GM18511 (cell line): ENCODE data around the gene SLIT1.

Source experiments
- ATAC-seq: cut with Tn5 transposase; IDR thresholded peaks from one replicate; pipeline ENCODE4 v1.9.1; 2021; ENCODE audit warnings: mild to moderate bottlenecking, moderate library complexity; ENCODE audit not compliant: unreplicated experiment

The SLIT1 gene

GRCh38 chr10:97185326-97186058, at the start of gene SLIT1:
SLIT1 (minus strand) TSS chr10:97185959; CDS start chr10:97185674, 285 bp downstream.
- ATAC-seq, result no peak

- no peak for ATAC-seq
These were observed 49.6 kb upstream of the SLIT1 start for GRCh38 chr10:97235353-97235752.

- no peak for ATAC-seq
These were observed 48.6 kb upstream of the SLIT1 start for GRCh38 chr10:97234400-97234799.

DNA sequence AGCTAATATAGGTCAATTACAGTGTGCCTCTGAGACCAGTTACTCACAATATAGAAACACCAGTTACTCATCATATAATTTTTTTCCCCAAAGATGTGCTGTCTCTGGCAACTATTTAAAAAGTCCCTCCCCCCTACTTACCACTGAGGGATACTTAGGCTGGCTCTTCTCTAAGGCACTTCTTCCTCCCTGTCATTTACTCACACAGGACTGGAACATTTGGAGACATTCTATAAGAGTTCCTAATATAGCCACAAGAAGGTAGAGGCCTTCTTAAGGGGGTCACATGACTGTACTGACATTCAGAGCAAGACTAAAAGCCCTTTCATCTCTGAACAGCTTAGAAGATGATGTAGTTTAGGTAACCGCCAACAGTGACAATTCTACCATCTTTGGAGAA, 44.4 kb upstream of the SLIT1 start:
- no peak for ATAC-seq

DNA sequence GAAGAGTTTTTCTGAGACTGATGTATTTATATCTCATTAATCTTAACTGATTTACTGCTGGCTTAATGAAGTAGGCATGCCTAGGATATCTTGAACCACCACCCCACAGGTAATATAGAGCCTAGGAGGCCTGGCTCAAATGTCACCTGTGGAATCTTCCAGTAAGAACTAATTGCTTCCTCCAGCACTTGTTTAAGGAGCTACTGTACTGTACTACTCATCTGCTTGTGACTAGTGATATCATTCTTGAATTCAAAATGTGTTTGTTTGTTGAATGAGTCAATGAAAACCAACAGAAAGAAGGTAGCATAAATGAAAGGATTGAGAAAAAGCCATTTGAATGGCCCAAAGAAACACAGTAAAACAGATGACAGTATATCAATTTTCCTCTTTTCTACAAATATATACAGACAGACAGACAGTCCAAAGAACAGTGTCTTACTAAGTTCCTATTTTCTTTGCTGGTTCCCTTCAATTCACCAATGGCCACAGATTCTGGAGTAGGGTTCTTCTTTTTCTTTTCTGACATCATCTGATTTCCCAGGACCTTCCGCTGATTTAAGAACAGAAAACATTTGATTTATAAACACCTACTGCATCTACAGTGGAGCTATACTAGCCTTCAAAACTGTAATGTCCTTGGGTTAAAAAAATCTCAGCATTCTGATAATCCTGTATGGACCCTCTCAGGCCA, 43.7 kb upstream of the SLIT1 start:
- ATAC-seq, result no peak

DNA sequence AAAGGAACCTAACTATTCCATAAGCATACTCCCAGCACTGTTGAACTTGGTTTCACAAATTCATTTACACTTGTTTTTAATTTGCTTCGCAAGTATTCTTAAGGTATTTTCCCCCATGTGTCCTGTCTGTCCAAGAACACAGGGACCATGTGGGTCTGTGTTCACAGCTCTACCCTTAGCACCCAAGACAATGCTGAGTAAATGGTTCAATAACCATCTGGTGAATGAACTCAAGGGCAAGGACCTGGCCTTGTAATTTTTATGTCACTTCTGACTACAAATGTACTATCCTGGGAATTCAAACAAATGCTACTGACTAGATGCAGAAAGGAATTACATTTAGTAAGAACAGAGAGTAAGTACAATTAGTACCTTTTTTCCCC, 43.0 kb upstream of the SLIT1 start:
- ATAC-seq, result no peak

DNA sequence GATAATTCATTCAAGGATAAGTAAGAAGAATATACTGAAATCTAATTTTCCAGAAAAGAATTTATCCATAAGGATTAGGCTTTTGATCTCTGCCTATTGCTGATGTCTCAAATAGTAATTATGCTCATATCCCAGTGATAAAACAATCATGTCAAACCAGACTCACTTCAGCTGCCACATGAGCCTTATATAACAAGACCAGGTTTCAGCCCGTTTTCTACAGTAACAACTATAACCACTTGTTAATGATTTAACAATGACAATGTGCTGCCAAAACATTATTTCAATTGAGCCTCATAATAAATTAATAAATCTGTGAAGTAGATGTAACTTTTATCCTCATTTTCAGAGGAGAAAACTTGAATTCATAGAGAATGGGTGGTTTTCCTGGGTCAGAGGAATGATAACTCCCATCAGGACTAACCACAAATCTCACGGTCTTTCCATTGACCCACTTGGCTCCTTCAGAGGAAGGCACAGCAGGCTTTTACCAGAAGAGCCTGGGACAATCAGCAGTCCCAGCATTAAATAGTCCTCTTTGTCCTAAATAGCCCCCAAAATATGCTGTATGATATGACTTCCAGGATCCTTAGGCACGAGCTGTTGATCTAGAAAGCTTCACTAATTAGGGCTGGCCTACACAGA, 42.5 kb upstream of the SLIT1 start:
- ATAC-seq, result no peak

- no peak for ATAC-seq
These were observed 40.6 kb upstream of the SLIT1 start for GRCh38 chr10:97226398-97226797.

- ATAC-seq, result no peak
These were observed 39.0 kb upstream of the SLIT1 start for GRCh38 chr10:97224483-97225435.

DNA sequence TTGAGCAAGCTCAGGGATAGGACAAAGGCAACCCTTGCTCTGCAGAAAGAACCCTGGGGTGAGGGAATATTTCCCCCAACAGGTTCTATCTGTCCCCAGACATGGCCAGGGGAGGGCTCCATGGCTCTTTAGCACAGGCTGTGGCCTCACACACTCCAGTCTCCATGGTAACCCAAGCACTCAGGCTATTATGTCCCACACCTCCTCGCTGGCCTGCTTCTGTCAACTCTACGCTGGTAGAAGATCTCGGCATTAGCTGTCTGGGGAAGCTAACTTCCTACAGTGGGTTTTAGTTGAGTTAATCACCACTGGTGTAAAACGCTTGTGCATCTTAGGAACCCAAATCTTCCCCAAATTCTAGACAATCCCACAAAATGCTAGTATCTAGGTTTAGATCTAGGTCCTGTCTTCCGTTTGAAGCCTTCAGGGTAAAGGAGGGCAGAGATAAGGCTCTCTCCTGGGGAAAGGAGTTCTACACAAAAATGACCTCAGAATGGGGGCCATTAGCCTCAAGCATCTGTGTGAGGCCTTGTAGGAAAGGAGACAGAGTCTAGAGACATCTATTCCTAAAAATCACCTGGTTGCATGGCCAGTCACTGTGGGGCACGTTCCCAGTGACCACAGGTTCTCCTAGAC, 36.7 kb upstream of the SLIT1 start:
- no peak for ATAC-seq

DNA sequence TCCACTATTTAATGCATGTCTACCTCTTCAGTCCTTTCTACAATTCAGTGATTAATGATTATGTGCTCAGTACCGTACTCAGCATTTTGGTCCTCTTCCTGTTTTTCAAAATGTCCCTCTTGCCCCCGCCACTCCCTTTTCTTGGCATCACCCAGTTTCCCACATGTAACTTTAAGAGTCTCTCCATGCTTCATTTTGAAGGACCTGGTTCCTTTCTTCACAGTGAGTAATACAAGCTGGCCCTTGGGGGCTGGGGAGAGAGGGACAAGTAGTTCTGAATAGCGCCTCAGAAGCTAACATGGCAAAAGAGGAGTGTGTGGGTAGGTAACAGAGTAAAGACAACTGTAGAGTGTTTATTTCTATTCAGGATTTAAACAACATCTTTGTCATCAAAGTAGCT, 34.6 kb upstream of the SLIT1 start:
- ATAC-seq, result no peak

GRCh38 chr10:97217299-97217698, 31.5 kb upstream of the SLIT1 start:
- ATAC-seq, result no peak

GRCh38 chr10:97215619-97216260, 30.0 kb upstream of the SLIT1 start:
- ATAC-seq, result no peak

DNA sequence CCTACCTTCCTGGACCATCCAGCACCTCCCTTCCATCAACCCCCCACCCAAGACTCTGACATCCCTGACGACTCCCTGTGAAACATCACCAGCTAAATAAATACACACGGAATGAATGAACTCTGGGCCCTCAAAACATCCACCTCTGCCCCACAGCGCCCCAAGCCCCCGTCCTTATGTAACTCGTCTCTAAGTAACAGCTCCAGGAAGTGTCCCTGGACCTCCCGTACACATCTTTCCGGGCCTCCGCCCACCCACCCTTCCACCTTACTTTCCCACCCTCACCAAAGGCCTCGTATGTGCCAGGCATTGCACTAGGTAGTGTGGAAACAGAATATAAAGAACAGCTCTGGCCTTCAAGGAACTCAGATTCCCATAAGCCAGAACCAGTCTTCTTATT, 27.7 kb upstream of the SLIT1 start:
- no peak for ATAC-seq

DNA sequence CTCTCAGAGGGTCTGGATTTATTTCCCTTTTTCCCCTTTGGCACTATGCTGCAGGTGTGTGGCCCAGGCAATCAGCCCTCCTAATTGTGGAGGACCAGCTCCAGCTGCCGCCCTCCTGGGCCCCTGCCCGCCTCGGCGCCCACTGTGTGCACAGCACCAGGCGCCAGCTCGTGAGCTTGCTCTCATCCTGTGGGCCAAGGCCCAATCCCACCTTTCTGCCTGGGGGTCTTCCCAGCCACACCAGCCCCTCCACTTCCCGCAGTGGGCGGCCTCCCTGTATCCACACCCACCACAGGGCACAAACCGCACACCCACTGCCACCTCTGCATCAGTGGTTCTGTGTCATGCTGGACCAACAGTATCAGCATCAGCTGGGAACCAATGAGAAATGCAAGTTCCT, 25.5 kb upstream of the SLIT1 start:
- ATAC-seq, result no peak

- no peak for ATAC-seq
These were observed 24.8 kb upstream of the SLIT1 start for GRCh38 chr10:97210543-97210960.

DNA sequence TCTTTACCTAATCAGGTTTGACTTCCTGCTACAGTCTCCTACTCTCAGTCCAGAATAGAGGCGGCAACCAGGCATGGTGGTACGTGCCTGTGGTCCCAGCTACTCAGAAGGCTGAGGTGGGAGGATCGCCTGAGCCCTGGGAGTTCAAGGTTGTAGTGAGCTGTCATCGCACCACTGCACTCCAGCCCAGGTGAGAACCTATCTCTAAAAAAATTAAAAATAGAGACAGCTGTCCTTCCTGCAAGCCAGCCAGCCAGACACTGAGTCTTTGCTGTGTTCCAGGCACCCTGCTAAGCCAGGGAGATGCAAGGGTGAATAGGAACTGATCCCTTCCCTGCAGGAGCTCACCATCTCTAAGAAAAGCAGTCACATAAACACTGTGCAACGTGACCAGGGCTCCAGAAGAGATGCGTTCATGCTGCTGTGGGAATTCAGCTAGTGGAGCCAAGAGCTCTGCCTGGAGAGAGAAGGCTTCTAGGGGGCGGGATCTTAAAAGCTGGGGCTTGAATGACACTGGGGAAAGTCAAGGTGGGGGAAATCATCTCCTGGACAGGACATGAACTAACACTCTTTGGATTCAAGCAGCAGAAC, 22.1 kb upstream of the SLIT1 start:
- ATAC-seq, result no peak

- no peak for ATAC-seq
These were observed 21.4 kb upstream of the SLIT1 start for GRCh38 chr10:97207131-97207530.

- ATAC-seq, result no peak
These were observed 19.3 kb upstream of the SLIT1 start for GRCh38 chr10:97204826-97205679.
